8988T (cell line): Measurements from ENCODE around the gene RAB5IF.
A peak's percentile ranks its signal among the peaks of the same experiment; 100 is the strongest.
"Not testable (repeated sequence)": the region's sequence is repeated elsewhere in the genome, so short reads cannot be mapped to it uniquely, and the experiment has no call there.

Experiments
- DNase-seq: peaks from one replicate; pipeline ENCODE4 v3.0.0; 2011

RAB5IF gene

GRCh38 chr20:36605399-36606157 lies at the start of gene RAB5IF:
Gene RAB5IF (plus strand): TSS chr20:36605779. CDS start chr20:36605952, 173 bp downstream.
- peak; percentile 62 for DNase-seq

- DNase-seq = no peak
Observed at GRCh38 chr20:36562724-36563123, 42.9 kb upstream of the RAB5IF start.

DNA sequence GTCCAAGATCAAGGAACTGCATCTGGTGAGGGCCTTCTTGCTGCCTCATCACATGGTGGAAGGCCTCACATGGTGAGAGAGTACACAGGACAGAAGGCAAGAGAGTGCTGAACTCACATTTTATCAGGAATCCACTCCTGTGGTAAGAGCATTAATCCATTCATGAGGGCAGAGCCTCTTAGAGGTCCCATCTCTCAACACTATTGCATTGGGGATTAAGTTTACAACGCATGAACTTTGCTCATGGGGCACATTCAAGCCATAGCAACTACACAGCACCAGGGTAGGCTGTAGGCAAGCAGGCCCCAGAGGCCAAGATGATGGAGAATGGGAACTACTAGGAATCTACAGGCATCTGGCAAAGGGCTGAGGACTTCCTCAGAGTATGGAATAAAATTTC lies 42.2 kb upstream of the RAB5IF start:
- no peak for DNase-seq

- DNase-seq = not testable (repeated sequence)
Observed at GRCh38 chr20:36564078-36564725, 41.4 kb upstream of the RAB5IF start.

GRCh38 chr20:36564726-36565121 lies 40.9 kb upstream of the RAB5IF start:
- not testable (repeated sequence) for DNase-seq

GRCh38 chr20:36565520-36565919 lies 40.1 kb upstream of the RAB5IF start:
- no peak for DNase-seq

- peak; percentile 37 for DNase-seq
Observed at GRCh38 chr20:36569847-36570429, 35.6 kb upstream of the RAB5IF start.

- no peak for DNase-seq
Observed at GRCh38 chr20:36571564-36572504, 33.7 kb upstream of the RAB5IF start.

- DNase-seq = no peak
Observed at GRCh38 chr20:36572701-36573102, 32.9 kb upstream of the RAB5IF start.

- peak; percentile 97 for DNase-seq
Observed at GRCh38 chr20:36573103-36573797, 32.3 kb upstream of the RAB5IF start, which contains the start of gene TGIF2. Gene TGIF2 (plus strand): TSS chr20:36573597. CDS start chr20:36578775, 5,178 bp downstream.

GRCh38 chr20:36573798-36574365 lies 31.7 kb upstream of the RAB5IF start:
- DNase-seq = peak; percentile 44

DNA sequence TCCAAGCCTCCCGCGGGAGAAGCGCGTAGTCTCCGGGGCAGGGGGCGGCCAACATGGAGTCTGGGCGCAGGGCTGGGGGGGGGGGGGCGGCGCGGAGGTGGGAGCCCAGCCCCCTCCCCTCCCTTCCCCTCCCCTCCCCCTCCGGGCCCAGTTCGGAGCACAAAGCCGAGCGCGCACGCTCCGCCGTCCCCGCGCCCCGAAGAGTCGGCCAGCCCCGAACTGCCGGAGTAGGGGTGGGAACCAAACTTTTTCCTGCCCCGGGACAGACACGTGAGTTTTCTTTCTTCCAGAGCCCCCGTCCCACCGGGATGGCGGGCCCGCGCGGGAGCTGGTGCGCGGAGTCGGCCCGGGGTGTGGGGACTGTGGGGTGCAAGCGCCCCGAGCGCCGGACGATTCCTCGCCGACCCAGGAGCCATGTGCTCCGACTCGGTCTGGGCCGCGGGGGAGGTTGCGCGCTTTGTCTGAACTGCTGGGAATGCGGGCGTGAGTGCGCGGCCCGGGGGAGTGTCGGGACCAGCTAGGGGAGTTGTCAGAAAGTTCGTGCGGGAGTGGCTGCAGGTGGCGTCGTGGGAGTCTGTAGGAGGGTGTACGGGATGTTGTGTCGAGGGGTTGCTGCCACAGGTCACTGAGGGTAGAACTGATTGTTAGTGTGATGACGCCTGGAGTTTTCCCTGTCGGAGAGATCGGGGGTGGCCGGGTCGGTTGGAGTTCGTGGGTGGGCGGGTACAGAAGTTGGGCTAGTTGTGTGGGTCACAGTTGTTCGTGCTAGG lies 31.0 kb upstream of the RAB5IF start:
- DNase-seq = peak; percentile 52

- DNase-seq = no peak
Observed at GRCh38 chr20:36576081-36576445, 29.5 kb upstream of the RAB5IF start.

- no peak for DNase-seq
Observed at GRCh38 chr20:36578356-36579041, 27.1 kb upstream of the RAB5IF start.

- DNase-seq = no peak
Observed at GRCh38 chr20:36579996-36580545, 25.5 kb upstream of the RAB5IF start.

DNA sequence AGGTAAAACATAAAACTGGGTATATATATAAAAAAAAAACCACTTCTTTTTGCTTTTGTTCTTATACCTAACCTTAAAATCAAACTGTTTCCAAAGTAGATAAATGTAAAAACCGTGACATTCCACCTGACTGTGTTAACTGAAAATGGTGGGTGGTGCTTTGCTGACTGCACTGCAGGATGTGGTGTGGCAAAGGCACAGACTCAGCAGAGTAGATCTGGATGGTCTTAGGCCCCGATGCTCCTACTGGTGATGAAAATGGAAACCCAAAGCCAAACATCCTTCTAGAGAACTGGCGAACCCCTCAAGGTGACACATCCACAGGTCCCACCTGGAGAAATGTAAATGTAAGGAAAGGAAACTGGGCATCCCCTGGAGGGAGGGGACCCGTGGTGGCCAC lies 23.3 kb upstream of the RAB5IF start:
- DNase-seq = no peak

DNA sequence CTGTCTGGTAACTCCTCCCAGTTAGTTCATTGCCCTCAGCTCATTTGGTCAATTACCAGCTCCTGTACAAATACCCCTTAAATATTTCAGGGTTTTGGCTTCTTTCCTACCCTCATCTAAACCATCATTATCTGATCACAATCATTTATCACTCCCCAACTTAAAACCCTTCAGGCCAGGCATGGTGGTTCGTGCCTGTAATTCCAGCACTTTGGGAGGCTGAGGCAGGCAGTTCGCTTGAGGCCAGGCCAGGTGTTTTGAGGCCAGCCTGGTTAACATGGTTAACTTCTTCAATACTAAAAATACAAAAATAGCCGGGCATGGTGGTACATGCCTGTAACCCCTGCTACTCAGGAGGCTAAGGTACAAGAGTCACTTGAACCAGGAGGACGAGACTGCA lies 22.8 kb upstream of the RAB5IF start:
- DNase-seq = no peak

DNA sequence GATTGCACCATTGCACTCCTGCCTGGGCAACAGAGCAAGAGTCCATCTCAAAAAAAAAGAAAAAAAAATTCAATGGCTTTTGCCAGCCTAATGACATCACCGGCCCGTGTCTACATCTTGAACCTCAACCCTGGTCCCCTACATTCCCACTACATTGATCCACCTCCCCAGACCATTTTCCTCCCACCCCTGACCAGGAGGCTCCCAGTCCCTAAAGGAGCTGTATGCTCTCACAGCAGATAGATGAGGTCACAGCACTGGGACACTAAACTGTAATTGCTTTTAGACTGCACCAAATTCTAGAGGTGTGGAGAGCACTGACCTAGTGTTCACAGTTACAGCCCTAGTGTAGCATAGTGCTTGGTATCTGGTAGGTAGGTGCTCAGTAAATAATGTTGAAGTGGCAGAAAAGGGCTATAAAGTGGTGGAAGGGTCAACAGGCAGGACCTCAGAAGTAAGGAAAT lies 21.5 kb upstream of the RAB5IF start:
- no peak for DNase-seq

DNA sequence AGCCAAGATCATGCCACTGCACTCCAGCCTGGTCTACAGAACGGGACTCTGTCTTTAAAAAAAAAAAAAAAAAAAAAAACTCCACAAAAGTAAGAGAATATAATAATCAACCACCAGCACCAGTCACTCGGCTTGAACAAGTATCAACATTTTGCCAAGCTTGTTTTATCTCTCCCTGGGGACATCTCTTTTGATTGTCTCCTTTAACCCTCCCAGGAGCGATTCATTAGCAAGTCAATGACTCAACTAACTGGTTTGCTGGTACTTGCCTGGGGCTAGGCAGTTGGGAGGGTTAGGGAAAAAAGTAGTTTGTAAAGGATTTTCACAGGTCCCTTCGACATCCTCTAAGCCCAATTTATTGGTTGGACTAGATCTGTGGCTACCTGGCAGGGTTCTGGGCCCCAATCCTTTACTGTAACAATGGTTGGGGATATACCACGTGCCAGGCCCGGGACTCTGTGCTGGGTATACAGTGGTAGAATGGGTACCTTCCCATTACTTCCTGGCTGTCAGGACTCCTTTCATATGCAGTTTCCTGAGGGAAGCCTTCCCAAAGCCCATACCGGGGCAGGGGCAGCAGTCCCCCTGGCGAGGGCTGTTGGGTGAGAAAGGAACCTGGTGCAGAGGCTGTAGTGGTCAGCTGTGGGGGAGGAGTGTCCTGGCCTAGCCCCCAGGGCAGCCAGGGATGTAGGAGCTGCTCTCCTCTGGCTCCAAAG lies 20.0 kb upstream of the RAB5IF start:
- DNase-seq = no peak
